ENCODE results near the gene C19orf44. TPM values are rescaled to one million over a fixed set of nuclear protein-coding genes. Genes with fewer than 3 reads are reported as not detected.

The C19orf44 gene
- total RNA-seq, 4 donors from 2014 or later: 8.6 to 12.0 (median 10.6) TPM

- Histone ChIP-seq H3K27ac (no peak overlapping the region), H3K27me3 (no peaks in the 10 kb centered on the region), H3K4me3 (replicated peaks in 1 of 3) (no peak overlapping the region), H3K9me3 (no peaks in the 10 kb centered on the region), H3K4me1 (no peaks in the 10 kb centered on the region), H3K36me3 (peaks cover 58 to 70% of the 10 kb centered on the region in 2 donors)
- intact Hi-C loops (cut with DNase I): no loop called here
- no peak for DNase-seq
- 82 to 90% methylated on average over 12 to 14 of the region's 14 CpGs for WGBS, 2 donors
- no peak for TF ChIP-seq POLR2A (IDR thresholded peaks at IDR 0.05)
- no peak for TF ChIP-seq CTCF (IDR thresholded peaks at IDR 0.05)
Observed at GRCh38 chr19:16516923-16517610, 20.9 kb downstream of the C19orf44 start.

- H3K27me3 ChIP-seq: no peaks in the 10 kb centered on the region
Observed at GRCh38 chr19:16518061-16518460, 21.9 kb downstream of the C19orf44 start.

GRCh38 chr19:16518483-16519229, 22.5 kb downstream of the C19orf44 start:
- Histone ChIP-seq H3K27me3 (no peaks in the 10 kb centered on the region), H3K4me1 (no peaks in the 10 kb centered on the region), H3K9me3 (no peaks in the 10 kb centered on the region), H3K27ac (no peak overlapping the region), H3K4me3 (replicated peaks in 1 of 3) (no peak overlapping the region), H3K36me3 (peaks cover 61 to 72% of the 10 kb centered on the region in 2 donors)
- WGBS, 2 donors: 91 to 94% methylated on average over 31 to 33 of the region's 33 CpGs
- TF ChIP-seq POLR2A (IDR thresholded peaks at IDR 0.05): no peak
- no peak for TF ChIP-seq CTCF (IDR thresholded peaks at IDR 0.05)
- intact Hi-C loops (cut with DNase I): no loop called here
- DNase-seq: no peak

More at GRCh38 chr19:16518061-16518460, 21.9 kb downstream of the C19orf44 start:
- no peak for TF ChIP-seq POLR2A (IDR thresholded peaks at IDR 0.05)
- no peak for DNase-seq
- intact Hi-C loops (cut with DNase I): no loop called here
- Histone ChIP-seq H3K9me3 (no peaks in the 10 kb centered on the region), H3K36me3 (peaks cover 61 to 68% of the 10 kb centered on the region in 2 donors), H3K27ac (no peak overlapping the region), H3K4me3 (replicated peaks in 1 of 3) (no peak overlapping the region), H3K4me1 (no peaks in the 10 kb centered on the region)
- WGBS, 2 donors: 89% methylated on average over 14 of the region's 14 CpGs

GRCh38 chr19:16519230-16519687, 23.1 kb downstream of the C19orf44 start:
- Histone ChIP-seq H3K4me1 (no peaks in the 10 kb centered on the region), H3K36me3 (peaks cover 67 to 78% of the 10 kb centered on the region in 2 donors), H3K27ac (no peak overlapping the region), H3K4me3 (replicated peaks in 1 of 3) (no peak overlapping the region), H3K9me3 (no peaks in the 10 kb centered on the region), H3K27me3 (no peaks in the 10 kb centered on the region)
- 96 to 98% methylated on average over 24 of the region's 24 CpGs for WGBS, 2 donors
- TF ChIP-seq POLR2A (IDR thresholded peaks at IDR 0.05) (no peak), CTCF (IDR thresholded peaks at IDR 0.05) (no peak)
- no peak for DNase-seq
- intact Hi-C loops (cut with DNase I): no loop called here

GRCh38 chr19:16520074-16520973, 24.1 kb downstream of the C19orf44 start:
- Histone ChIP-seq H3K9me3 (no peaks in the 10 kb centered on the region), H3K36me3 (peaks cover 78 to 81% of the 10 kb centered on the region in 2 donors), H3K4me1 (no peaks in the 10 kb centered on the region), H3K4me3 (replicated peaks in 1 of 3) (no peak overlapping the region), H3K27ac (no peak overlapping the region), H3K27me3 (no peaks in the 10 kb centered on the region)
- TF ChIP-seq CTCF (IDR thresholded peaks at IDR 0.05) (no peak), POLR2A (IDR thresholded peaks at IDR 0.05) (no peak)
- intact Hi-C loops (cut with DNase I): no loop called here
- no peak for DNase-seq
- WGBS, 2 donors: 92 to 96% methylated on average over 39 to 44 of the region's 45 CpGs

Measured in thyroid gland (tissue), 4 donors.